Gastrocnemius medialis (tissue), 4 donors: Measurements from ENCODE around the gene RAX2.

Source experiments
- POLR2A ChIP-seq, 2 donors: fragments of 450-650 bp; IDR thresholded peaks; one replicate each; pipeline ENCODE4 v1.6.1; 2017; ENCODE audit warnings: antibody characterized with exemption in 2 of 2, mild to moderate bottlenecking in 2 of 2, moderate library complexity in 2 of 2
- TF ChIP-seq, protein P1 (sequence below), 5 experiments: fragments of 450-650 bp in 3 of 5; fragments of 200-600 bp in 2 of 5; sonication (generic) in 2 of 5; IDR thresholded peaks in 4 of 5; conservative IDR thresholded peaks in 1 of 5; 1 replicate in 4 of 5; 2 replicates in 1 of 5; pipeline ENCODE4 v1.5.1; 2016 to 2019; ENCODE audit warnings: antibody characterized with exemption in 5 of 5, mild to moderate bottlenecking in 3 of 5, moderate library complexity in 3 of 5

DNA sequence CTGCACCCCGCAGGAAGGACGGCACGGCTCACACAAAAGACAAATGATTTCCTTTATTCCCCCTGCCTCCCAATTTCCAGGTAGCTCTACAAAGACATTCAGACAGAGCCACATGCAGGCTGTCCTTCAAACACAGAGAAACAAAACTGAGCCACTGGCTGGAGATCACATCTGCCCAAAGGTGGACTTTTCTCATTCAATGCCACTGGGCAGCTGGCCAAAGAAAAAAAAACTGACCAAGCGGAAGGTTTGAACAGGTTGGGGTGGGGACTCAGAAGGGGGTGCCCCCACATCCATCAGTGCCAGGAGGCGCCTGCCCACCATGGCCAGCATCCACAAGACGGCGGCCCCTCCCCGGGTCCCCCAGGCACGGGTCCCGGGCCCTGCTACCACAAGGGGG, 32.0 kb upstream of the RAX2 start:
- TF ChIP-seq, protein P1, sequence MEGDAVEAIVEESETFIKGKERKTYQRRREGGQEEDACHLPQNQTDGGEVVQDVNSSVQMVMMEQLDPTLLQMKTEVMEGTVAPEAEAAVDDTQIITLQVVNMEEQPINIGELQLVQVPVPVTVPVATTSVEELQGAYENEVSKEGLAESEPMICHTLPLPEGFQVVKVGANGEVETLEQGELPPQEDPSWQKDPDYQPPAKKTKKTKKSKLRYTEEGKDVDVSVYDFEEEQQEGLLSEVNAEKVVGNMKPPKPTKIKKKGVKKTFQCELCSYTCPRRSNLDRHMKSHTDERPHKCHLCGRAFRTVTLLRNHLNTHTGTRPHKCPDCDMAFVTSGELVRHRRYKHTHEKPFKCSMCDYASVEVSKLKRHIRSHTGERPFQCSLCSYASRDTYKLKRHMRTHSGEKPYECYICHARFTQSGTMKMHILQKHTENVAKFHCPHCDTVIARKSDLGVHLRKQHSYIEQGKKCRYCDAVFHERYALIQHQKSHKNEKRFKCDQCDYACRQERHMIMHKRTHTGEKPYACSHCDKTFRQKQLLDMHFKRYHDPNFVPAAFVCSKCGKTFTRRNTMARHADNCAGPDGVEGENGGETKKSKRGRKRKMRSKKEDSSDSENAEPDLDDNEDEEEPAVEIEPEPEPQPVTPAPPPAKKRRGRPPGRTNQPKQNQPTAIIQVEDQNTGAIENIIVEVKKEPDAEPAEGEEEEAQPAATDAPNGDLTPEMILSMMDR (IDR thresholded peaks at IDR 0.05 in 4 of 5, conservative IDR thresholded peaks at IDR 0.05 in 1 of 5), result no peak
- TF ChIP-seq POLR2A (IDR thresholded peaks at IDR 0.05), result no peak
